ENCODE results near the gene MAGEB18. TPM values are rescaled to one million over a fixed set of nuclear protein-coding genes. Genes with fewer than 3 reads are reported as not detected.

MAGEB18 gene
- not detected in 2 replicates for total RNA-seq

GRCh38 chrX:26138274-26138673, at the start of gene MAGEB18:
Gene MAGEB18 (plus strand): TSS chrX:26138343. CDS start chrX:26138986, 643 bp downstream.

GRCh38 chrX:26160301-26160700, 22.2 kb downstream of the MAGEB18 start, which contains the start of gene MAGEB6B:
Gene MAGEB6B (plus strand): TSS chrX:26160601. CDS start chrX:26160601, 0 bp downstream.

Other genes with a start within 250 kb of the MAGEB18 start
- not detected in 2 replicates for gene MAGEB6B, start 22.3 kb downstream of the MAGEB18 start, total RNA-seq
- gene MAGEB6, start 54.1 kb downstream of the MAGEB18 start, total RNA-seq, result not detected in 2 replicates
- not detected in 2 replicates for gene MAGEB5, start 77.8 kb downstream of the MAGEB18 start, total RNA-seq

All from endothelial cell of coronary artery (primary cell).